DMS53 treated with DMSO at 0.1 percent for 48 hours (cell line): ENCODE data around the gene NUDT8.
"Not testable (repeated sequence)": the region's sequence is repeated elsewhere in the genome, so short reads cannot be mapped to it uniquely, and the experiment has no call there.

ENCODE experiments used
- DNase-seq: peaks from one replicate; lab custom pipeline; 2025; ENCODE audit not compliant: unreplicated experiment; lab: John Stamatoyannopoulos, UW

NUDT8 gene

DNA sequence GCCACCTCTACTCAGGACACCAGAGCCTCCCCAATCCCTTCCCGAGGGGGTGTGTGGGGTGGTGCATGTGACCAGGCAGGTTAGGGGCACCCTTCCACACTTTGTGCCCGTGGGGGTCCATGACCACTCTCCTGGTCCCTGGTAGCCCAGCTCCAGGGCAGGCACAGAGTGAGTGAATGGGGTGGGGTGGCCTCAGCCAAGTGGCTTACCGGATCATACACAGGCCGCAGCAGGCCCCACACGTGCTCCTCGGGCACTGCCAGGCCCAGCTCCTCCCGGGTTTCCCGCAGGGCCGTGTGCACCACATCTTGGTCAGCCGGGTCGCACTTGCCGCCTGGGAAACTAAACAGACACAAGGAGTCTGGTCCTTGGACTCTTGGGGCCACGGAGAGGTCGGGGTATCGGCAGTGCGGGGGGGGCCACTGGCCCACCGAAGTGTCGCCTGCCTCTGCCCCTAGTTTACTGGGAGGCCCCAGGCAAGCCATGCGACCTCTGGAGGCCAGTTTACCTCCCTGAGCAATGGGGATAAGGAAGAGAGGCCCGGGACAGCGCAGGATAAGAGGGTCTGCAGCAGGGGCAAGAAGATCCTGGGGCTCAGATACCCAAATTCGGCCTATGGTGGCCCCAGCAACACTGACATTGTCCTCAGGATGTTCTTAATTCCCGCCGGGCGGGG lies 889 bp downstream of the NUDT8 start:
- no peak for DNase-seq

DNA sequence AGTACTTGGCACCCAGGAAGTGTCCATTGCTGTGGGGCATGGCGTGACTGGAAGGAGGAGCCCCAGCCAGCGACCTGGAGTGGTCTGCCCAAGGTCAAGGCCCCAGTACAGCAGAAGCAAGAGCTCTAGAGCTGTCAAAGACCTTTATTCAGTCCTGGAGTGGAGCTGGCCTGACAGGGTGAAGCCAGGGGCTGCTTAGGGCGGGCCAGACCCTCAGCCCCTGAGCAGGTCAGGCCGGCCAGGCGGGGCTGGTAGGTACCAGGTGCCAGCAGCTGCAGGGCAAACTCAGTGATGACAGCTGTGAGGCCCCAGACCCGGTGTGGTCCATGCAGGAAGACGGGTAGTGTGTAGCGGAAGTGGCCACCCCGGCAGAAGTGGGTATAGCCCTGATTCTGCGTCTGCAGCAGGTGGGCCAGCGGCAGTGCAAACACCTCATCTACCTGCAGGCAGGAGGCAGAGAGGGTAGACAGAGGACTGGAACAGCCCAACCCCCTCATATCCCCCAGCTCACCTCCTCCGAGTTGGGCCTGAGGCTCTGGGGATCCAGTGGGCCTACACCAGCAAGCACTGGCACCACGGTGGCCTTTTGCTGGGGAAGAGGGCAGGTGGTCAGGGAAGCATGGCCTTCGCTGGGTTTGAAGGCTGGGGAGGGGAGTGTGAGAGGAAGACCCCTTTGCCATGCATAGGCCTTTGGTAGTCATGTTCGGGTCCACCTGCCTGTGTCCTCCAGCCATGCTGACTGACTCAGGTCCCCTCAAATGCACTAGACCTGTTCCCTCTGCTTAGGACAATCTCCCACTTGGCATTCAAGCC lies 1.7 kb downstream of the NUDT8 start:
- DNase-seq: no peak

DNA sequence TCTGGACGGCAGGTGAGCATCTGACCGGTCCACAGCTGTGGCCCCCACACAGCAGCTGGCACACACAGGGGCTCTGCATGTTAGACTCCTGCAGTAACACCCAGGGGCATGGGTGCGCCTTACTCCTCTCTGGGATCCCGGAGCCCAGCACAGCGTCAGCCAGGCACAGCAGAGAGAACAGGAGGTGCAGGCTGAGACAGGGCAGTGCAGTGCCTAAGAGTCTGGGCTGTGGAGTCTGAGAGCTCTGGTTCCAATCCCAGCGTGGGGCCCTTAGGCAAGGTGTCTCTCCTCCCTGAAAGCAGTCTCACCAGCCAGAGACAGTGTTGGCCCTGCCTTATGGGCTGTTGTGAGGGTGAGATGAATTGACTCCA lies 2.3 kb downstream of the NUDT8 start:
- no peak for DNase-seq

DNA sequence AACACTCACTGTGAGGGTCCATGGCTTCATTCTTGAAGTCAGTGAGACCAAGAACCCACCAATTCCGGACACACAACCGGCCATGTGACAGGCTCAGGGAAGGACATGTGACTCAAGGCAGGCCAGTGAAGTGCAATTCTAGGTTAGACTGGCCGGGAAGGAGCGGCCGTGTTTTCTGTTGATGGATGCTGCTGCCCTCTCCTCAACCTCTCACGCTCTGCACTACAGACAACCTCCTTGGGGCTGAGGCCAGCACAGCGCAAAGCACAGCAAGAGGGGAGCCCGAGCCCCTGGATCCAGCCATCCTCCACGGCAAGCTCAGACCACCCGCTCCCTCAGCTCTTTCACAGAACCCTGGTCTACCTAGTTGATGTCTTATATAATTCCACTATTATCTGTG lies 2.8 kb downstream of the NUDT8 start:
- no peak for DNase-seq

DNA sequence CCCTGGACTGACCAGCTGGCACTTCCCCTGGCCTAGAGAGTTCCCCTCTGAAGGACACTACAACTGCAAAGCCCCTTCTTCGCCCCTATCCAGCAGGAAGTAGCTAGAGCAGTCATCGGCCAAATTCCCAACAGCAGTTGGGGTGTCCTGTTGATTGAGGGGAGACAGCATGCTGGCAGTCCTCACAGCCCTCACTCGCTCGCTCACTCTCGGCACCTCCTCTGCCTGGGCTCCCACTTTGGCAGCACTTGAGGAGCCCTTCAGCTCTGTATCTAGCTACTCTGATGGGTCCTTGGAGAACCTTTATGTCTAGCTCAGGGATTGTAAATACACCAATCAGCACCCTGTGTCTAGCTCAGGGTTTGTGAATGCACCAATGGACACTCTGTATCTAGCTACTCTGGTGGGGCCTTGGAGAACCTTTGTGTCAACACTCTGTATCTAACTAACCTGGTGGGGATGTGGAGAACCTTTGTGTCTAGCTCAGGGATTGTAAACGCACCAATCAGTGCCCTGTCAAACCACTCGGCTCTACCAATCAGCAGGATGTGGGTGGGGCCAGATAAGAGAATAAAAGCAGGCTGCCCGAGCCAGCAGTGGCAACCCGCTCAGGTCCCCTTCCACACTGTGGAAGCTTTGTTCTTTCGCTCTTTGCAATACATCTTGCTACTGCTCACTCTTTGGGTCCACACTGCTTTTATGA lies 3.5 kb downstream of the NUDT8 start:
- not testable (repeated sequence) for DNase-seq

DNA sequence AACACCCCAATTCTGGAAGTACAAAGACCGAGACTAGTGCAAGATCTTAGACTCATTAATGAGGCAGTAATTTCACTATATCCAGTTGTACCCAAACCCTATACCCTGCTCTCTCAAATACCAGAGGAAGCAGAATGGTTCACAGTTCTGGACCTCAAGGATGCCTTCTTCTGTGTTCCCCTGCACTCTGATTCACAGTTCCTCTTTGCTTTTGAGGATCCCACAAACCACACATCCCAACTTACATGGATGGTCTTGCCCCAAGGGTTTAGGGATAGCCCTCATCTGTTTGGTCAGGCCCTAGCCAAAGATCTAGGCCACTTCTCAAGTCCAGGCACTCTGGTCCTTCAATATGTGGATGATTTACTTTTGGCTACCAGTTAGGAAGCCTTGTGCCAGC lies 5.9 kb downstream of the NUDT8 start:
- not testable (repeated sequence) for DNase-seq

DNA sequence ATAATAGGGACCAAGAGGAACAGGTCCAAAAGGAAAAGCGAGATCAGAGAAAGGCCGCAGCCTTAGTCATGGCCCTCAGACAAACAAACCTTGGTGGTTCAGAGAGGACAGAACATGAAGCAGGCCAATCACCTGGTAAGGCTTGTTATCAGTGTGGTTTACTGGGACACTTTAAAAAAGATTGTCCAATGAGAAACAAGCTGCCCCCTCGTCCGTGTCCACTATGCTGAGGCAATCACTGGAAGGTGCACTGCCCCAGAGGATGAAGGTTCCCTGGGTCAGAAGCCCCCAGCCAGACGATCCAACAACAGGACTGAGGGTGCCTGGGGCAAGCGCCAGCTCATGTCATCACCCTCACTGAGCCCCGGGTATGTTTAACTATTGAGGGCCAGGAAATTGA lies 6.8 kb downstream of the NUDT8 start:
- not testable (repeated sequence) for DNase-seq

DNA sequence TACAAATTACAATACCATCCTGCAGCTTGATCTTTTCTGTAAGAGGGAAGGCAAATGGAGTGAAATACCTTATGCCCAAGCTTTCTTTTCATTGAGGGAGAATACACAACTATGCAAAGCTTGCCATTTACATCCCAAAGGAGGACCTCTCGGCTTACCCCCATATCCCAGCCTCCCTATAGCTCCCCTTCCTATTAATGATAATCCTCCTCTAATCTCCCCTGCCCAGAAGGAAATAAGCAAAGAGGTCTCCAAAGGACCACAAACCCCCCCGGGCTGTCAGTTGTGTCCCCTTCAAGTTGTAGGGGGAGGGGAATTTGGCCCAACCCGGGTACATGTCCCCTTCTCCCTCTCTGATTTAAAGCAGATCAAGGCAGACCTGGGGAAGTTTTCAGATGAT lies 7.8 kb downstream of the NUDT8 start:
- DNase-seq: not testable (repeated sequence)

DNA sequence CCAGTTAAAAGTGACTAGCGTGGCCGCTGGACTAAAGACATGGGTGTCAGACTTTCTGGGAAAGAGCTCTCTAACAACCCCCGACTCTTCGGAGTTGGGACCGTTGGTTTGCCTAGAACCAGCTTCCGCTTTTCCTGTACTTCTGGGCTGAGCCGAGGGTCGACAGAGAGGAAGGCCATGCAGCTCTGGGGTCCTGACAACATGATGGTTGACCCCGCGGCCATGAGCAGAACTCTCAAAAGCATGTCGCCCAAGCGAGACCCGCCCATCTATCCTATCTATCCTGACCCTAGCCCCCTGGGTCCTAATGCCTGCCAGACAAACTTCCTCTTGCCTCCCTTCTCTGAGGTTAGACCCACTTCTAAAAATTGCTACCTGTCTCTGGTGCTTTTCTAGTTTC lies 9.1 kb downstream of the NUDT8 start:
- DNase-seq: not testable (repeated sequence)

DNA sequence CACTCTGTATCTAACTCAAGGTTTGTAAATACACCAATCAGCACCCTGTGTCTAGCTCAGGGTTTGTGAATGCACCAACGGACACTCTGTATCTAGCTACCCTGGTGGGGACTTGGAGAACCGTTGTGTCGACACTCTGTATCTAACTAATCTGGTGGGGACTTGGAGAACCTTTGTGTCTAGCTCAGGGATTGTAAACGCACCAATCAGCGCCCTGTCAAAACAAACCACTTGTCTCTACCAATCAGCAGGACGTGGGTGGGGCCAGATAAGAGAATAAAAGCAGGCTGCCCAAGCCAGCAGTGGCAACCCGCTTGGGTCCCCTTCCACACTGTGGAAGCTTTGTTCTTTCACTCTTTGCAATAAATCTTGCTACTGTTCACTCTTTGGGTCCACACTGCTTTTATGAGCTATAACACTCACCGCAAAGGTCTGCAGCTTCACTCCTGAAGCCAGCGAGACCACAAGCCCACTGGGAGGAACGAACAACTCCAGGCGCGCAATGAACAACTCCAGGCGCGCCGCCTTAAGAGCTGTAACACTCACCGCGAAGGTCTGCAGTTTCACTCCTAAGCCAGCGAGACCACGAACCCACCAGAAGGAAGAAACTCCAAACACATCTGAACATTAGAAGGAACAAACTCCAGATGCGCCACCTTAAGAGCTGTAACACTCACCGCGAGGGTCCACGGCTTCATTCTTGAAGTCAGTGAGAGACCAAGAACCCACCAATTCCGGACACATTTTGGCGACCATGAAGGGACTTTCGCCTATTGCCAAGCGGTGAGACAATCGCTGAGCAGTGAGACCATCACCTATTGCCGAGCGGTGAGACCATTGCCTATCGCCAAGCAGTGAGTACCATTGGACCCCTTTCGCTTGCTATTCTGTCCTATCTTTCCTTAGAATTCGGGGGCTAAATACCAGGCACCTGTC lies 9.8 kb downstream of the NUDT8 start:
- DNase-seq: not testable (repeated sequence)

DNA sequence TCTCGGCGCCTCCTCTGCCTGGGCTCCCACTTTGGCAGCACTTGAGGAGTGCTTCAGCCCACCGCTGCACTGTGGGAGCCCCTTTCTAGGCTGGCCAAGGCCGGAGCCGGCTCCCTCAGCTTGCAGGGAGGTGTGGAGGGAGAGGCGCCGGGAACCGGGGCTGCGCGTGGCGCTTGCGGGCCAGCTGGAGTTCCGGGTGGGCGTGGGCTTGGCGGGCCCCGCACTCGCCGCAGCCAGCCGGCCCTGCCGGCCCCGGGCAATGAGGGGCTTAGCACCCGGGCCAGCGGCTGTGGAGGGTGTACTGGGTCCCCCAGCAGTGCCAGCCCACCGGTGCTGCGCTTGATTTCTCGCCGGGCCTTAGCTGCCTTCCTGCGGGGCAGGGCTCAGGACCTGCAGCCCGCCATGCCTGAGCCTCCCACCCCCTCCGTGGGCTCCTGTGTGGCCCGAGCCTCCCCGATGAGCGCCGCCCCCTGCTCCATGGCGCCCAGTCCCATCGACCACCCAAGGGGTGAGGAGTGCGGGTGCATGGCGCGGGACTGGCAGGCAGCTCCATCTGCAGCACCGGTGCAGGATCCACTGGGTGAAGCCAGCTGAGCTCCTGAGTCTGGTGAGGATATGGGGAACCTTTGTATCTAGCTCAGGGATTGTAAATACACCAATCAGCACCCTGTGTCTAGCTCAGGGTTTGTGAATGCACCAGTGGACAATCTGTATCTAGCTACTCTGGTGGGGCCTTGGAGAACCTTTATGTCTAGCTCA lies 10.7 kb downstream of the NUDT8 start:
- not testable (repeated sequence) for DNase-seq

DNA sequence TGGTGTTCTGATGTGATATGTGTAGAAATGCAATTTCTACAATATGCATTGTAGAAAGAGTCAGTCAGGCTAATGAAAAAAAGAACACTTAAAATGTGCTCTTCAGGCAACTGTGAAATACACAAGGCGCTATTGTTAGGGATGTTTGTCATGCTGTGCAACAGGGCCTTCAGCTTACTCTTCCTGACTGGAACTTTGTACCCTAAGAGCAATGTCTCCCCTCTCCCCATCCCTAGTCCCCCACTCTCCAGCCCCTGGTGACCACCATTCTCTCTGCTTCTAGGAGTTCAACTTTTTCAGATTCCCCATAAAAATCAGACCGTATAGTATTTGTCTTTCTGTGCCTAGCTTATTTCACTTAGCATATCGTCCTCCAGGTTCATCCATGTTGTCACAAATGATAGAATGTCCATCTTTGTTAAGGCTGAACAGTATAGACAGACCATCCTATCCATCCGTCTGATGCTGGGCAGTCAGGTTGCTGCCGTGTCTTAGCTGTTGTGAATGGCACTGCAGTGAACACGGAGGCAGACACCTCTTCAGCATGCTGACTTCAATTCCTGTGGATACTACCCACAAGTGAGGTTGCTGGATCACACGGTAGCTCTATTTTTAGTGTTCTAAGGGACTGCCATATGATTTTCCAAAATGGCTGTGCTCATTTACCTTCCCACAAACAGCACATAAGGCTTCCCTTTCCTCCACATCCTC lies 12.3 kb downstream of the NUDT8 start:
- DNase-seq: no peak

DNA sequence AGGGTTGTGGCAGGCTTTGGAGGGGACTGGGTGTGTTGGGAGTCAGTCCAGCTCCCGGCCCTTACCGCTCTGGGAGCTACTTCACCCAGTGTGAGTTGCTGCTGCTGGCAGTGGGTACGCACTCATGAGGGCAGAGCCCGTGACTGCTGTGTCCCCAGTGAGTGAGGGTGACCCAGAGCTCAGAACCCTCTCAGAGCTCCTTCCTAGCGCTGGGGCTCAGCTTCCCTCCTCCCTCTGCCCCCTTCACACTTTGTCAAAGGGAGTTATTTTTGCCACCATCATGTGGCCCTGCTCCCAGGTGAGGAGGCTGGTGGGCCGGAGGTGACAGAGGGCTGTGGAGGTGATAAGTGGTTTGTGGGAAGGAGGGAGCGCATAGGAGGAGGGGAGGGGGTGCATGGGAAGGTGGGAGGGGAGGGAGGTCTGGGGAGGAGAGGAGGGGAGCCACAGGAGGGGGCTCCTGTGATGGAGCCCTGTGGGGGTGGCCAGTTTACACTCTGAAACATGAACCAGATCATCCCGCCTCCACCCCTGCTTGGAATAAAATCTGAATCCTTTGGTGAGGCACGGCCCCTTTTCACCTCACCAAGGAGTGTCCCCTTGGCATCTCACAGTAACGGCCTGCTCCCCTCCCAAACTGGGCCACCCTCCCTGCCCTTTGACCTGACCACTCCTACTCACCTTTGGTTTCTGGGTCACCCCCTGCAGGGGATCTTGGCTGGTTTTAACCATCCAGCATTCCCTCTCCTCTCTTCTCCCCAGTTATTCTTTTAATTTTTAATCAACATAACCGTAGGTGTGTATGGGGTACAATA lies 13.1 kb downstream of the NUDT8 start:
- DNase-seq: no peak

DNA sequence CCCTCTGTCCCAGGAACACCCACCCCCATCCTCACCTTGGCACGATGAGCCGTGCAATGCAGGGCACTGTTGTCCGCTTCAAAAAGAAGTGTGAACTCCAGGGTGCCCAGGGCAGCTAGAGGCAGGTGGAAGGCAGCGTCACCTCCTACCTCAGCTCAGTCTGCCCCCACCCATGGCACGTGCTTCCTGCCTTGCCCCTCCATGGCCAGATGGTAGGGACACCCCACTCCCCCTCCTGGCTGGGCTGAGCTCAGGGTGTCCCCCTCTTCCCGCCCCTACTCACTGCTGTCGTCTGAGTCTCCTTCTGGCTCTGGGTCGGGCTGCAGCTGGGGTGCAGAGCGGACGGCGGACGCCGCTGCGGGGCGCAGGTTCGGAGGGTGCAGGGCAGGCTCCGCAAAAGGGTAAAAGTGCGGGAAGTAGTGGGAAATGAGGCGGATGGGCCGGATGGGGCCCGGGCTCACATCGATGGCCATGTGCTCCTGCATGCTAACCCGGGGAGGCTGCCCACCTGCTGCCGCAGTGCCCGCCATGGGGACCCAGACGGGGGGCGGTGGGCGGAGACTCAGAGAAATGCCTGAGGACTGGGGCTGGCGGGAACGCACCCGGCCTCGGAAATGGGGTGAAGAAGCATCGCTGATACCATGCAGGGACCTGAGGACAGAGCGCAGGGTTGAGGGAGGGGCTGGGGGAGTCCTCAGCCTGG lies 13.9 kb downstream of the NUDT8 start:
- no peak for DNase-seq

DNA sequence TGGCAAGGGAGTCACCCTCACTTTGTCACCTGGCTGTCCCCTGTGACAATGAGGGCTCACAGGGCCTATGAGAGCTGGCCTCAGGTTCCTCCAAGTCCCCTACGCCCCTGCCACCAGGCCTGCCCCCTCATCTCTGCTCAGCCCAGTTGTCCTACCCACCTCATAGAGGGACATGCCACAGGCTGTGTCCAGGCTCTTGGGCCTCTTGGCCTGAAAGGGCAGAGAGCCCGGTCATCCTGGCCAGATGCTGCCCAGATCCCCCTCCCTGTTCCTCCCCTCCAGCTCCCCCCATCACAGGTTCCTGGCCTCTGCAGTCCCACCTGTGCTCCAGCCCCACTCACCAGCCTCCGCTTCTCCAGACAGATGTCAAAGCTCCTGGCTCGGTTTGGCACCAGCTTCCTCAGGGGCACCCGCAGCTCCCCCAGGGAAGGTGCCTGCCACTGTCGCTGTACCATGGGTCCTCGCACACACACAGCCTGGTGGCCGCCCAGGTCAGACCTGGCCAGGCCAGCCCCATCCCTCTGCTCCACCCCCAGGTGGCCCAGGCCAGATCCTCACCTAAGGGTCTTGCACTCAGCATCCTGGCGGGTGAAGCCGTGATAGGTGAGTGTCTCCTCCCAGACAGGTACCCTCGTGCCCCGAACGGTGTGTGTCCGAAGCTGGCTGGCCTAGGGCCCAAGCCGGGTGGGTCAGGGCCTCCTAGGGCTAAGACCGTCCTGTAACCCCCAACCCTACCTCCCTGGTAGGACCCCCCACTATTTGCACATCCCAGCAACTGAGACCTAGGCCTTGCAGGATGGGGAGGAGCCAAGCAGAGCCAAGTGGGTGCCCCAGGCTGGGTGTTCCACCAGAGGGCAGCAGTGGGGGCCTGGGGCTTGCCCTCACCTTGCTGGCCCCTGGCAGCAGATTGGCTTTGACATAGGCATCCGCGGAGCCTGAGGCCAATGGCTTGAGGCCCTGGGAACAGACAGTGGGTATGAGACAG lies 14.7 kb downstream of the NUDT8 start:
- DNase-seq: peak; percentile 66

DNA sequence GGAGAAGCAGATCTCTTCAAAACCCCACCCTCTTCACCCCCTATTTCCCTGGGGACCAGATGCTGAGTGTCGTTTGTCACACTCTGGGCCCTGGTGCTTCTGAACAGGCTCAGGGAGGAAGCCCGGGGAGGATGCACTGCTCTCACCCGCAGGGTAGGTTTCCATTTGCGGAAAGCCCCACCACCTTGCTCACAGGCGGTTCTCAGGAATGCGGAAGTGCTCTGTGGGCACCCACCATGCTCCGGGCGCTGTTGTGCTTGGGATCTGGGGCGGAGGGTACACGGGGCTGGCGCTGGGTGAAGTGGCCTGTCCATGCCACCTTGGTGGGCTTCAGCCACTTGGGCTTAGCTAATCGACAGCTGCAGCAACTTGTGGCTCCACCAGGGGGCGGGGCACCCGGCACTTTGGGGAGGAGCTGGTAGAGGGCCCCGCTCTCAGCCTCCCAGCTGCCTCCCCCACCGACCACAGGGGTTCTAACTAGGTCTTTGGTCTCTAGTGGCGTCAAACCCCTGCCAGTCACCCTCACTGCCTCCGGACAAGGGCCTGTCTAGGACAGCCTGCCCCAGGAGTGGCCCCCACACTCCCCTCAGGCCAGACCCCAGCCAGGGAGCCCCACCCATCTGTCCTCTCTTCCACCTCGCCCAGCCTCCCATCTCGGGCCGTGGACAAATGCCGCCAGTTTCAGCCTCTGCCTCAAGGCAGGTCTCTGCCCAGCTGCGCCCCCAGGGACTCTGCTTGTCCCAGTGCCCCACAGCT lies 15.6 kb downstream of the NUDT8 start:
- DNase-seq: peak; percentile 21
